Measurements from ENCODE around the gene CLN6.

DNA sequence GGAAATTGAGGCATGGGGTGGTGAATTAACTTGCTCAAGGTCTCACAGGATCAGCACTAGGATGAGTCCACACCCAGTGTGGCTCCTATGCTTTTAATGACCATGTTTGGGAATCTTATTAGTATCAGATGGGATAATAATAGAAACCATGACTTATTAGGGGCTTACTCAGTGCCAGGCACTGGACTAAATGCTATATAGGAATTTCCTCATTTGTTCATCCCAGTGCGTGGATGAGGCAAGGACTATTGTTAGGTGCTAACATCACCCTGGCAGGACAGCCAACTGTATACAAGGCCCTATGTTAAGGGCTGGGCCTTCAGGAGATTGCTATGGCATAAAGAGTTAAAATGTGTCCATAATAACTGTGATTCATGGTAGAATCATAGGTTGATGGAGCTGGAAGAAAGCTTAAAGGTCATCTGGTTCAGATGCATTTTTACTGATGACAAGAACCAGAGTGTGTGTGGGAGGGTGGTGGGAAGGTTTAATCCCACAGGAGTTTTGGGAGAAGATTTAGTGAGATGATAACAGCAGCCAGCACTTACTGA is 43.3 kb upstream of the CLN6 start:
- TF ChIP-seq, protein P1, sequence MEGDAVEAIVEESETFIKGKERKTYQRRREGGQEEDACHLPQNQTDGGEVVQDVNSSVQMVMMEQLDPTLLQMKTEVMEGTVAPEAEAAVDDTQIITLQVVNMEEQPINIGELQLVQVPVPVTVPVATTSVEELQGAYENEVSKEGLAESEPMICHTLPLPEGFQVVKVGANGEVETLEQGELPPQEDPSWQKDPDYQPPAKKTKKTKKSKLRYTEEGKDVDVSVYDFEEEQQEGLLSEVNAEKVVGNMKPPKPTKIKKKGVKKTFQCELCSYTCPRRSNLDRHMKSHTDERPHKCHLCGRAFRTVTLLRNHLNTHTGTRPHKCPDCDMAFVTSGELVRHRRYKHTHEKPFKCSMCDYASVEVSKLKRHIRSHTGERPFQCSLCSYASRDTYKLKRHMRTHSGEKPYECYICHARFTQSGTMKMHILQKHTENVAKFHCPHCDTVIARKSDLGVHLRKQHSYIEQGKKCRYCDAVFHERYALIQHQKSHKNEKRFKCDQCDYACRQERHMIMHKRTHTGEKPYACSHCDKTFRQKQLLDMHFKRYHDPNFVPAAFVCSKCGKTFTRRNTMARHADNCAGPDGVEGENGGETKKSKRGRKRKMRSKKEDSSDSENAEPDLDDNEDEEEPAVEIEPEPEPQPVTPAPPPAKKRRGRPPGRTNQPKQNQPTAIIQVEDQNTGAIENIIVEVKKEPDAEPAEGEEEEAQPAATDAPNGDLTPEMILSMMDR (IDR thresholded peaks at IDR 0.05): no peak
- no peak for TF ChIP-seq POLR2A (IDR thresholded peaks at IDR 0.05)

Measured in right lobe of liver (tissue), 4 donors.